Measurements from ENCODE around the gene TMEM63B.

The TMEM63B gene

GRCh38 chr6:44091981-44092884, 35.1 kb upstream of the TMEM63B start:
- TF ChIP-seq TAF1 (IDR thresholded peaks at IDR 0.05; ENCODE audit: low read depth) (no peak), TEAD4 (IDR thresholded peaks at IDR 0.05) (no peak), EGR1 (IDR thresholded peaks at IDR 0.05) (no peak), TCF12 (IDR thresholded peaks at IDR 0.05; ENCODE audit: low read depth) (no peak), CREB1 (IDR thresholded peaks at IDR 0.05; ENCODE audit: low read depth) (no peak), REST (IDR thresholded peaks at IDR 0.05; ENCODE audit: low read depth) (no peak)

GRCh38 chr6:44093066-44093465, 34.3 kb upstream of the TMEM63B start:
- TF ChIP-seq CEBPB (IDR thresholded peaks at IDR 0.05): no peak
- no peak for TF ChIP-seq YY1 (IDR thresholded peaks at IDR 0.05; ENCODE audit: low read depth)
- no peak for TF ChIP-seq MAX (IDR thresholded peaks at IDR 0.05)
- TF ChIP-seq EP300 (IDR thresholded peaks at IDR 0.05; ENCODE audit: borderline replicate concordance): no peak
- no peak for TF ChIP-seq EGR1 (IDR thresholded peaks at IDR 0.05)
- no peak for TF ChIP-seq TAF1 (IDR thresholded peaks at IDR 0.05; ENCODE audit: low read depth)
- no peak for TF ChIP-seq RAD21 (IDR thresholded peaks at IDR 0.05; ENCODE audit: low read depth)
- no peak for TF ChIP-seq REST (IDR thresholded peaks at IDR 0.05; ENCODE audit: low read depth)
- TF ChIP-seq TCF12 (IDR thresholded peaks at IDR 0.05; ENCODE audit: low read depth): no peak
- no peak for TF ChIP-seq FOXM1 (IDR thresholded peaks at IDR 0.05; ENCODE audit: borderline replicate concordance, low read depth)
- TF ChIP-seq NFIC (IDR thresholded peaks at IDR 0.05): no peak
- TF ChIP-seq CREB1 (IDR thresholded peaks at IDR 0.05; ENCODE audit: low read depth): no peak
- no peak for TF ChIP-seq TEAD4 (IDR thresholded peaks at IDR 0.05)
- TF ChIP-seq USF1 (IDR thresholded peaks at IDR 0.05): no peak
- TF ChIP-seq ZBTB7A (IDR thresholded peaks at IDR 0.05; ENCODE audit: low read depth): no peak

- TF ChIP-seq ZBTB7A (IDR thresholded peaks at IDR 0.05; ENCODE audit: low read depth): no peak
- no peak for TF ChIP-seq NFIC (IDR thresholded peaks at IDR 0.05)
- TF ChIP-seq RAD21 (IDR thresholded peaks at IDR 0.05; ENCODE audit: low read depth): no peak
- no peak for TF ChIP-seq EP300 (IDR thresholded peaks at IDR 0.05; ENCODE audit: borderline replicate concordance)
- no peak for TF ChIP-seq TCF12 (IDR thresholded peaks at IDR 0.05; ENCODE audit: low read depth)
Observed at GRCh38 chr6:44093750-44094402, 33.5 kb upstream of the TMEM63B start.

GRCh38 chr6:44094403-44095242, 32.7 kb upstream of the TMEM63B start:
- no peak for TF ChIP-seq EGR1 (IDR thresholded peaks at IDR 0.05)
- TF ChIP-seq TEAD4 (IDR thresholded peaks at IDR 0.05): no peak
- TF ChIP-seq TCF12 (IDR thresholded peaks at IDR 0.05; ENCODE audit: low read depth): no peak
- TF ChIP-seq ZBTB7A (IDR thresholded peaks at IDR 0.05; ENCODE audit: low read depth): no peak
- no peak for TF ChIP-seq YY1 (IDR thresholded peaks at IDR 0.05; ENCODE audit: low read depth)
- TF ChIP-seq RAD21 (IDR thresholded peaks at IDR 0.05; ENCODE audit: low read depth): no peak
- no peak for TF ChIP-seq REST (IDR thresholded peaks at IDR 0.05; ENCODE audit: low read depth)
- no peak for TF ChIP-seq FOXM1 (IDR thresholded peaks at IDR 0.05; ENCODE audit: borderline replicate concordance, low read depth)
- TF ChIP-seq MAX (IDR thresholded peaks at IDR 0.05): no peak
- no peak for TF ChIP-seq USF1 (IDR thresholded peaks at IDR 0.05)
